Amniotic epithelial cell (primary cell): ENCODE results near the gene KDM4B.

Source experiments
- DNase-seq: peaks from one replicate; pipeline ENCODE4 v3.0.0-alpha.2; 2010; ENCODE audit warnings: low read depth

Gene KDM4B

DNA sequence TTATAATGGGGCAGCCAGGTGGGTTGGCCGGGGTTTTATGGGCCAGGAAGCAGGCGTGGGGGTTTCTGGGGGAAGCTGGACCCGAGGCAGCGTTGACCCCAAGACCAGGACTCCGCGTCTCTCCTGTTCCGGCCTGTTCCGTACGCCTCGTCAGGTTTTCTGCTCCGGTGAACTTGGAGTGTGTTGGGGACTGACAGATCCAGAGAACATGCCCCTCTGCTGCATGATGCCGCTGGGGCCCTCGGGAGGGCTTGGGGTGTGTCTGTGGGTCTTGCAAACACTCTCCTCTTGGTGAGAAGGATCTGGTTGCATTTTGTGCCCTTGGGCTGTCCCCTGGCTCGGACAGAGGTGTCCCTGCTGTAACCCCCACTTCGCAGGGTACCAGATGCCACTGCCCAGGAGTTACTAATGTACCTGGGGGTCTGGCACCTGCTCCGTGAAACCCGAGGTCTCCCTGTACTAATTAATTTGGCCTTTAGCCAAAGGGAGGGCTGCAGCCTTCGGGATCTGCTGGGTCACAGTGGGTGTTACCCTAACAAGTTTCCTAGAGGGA lies 15.6 kb downstream of the KDM4B start:
- DNase-seq, result no peak

DNA sequence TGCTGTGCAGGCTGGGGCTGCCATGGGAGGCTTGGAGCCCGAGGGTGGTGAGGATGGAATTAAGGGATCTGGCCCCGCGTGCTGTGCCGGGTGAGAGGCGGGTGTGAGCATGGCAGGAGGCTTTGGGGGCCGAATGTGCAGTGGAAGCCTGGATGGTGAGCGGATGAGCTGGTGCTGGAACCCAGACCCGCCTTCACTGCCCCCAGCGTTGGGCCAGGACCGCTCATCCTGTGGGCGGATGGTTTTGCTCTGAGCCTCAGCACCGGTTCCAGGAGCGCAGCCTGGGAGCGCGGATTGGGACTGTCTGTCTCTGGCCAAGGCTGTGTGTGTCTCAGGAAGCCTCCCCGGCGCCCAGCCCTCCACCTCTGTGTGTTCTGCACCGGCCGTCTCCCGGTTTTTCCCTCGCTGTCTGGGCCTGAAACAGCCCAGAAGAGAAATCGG lies 16.7 kb downstream of the KDM4B start:
- no peak for DNase-seq

DNA sequence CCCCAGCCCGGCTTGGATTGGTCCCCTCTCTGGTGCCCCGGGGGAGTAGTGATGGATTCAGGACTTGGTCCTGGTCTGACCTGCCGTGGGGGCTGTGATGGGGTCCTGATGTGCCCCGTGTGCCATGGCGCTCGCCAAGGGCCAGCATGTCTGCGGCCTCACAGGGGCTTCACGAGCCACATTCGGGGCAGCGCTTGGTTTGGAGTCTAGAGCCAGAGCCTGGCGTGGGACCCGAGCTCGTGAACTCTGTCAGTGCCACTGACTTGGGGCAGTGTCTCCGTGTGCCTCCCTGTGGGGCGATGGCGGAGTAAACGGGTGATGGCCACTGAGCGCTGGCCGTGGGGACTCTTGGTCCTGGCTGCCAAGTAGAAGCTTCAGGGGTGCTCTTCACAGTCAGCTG lies 17.1 kb downstream of the KDM4B start:
- no peak for DNase-seq

DNA sequence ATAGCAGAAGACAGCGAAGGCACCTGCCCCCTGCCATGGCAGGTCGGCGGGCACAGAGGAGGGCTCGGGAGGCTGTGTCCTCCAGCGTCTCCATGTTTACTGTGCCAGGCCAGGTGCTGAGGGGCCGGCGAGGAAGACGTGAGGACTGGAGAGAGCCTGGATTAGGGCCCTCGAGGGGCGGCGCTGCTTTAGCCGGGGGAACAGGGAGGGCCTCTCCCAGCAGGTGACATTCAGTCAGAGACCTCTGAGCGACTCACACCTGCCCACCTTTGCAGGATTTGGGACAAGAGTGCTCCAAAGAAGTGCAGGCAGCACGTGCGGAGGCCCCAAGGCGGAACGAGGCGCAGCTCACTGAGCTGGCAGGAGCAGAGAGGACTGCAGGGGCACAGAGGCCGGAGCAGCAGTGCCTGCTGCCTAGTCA lies 17.6 kb downstream of the KDM4B start:
- no peak for DNase-seq

DNA sequence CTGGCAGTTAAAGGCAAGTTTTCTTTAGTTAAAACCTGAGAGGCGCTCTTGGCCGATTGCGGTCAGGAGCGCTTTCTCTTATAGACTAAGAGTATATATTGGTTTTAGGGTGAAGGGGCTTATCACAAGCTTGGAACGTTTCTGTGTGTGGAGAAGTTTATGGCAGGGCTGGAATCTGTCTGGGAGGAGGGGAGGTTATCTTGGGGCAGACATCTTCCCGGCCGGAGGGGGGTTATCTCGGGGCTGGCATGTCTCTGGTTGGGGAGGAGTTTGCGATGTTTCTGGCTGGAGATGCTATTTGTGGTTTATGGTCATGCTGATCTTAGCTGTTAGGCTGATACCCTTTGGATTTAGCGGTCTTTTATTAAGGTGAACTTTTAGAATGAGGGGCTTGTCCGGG lies 18.3 kb downstream of the KDM4B start:
- peak; percentile 79 for DNase-seq

DNA sequence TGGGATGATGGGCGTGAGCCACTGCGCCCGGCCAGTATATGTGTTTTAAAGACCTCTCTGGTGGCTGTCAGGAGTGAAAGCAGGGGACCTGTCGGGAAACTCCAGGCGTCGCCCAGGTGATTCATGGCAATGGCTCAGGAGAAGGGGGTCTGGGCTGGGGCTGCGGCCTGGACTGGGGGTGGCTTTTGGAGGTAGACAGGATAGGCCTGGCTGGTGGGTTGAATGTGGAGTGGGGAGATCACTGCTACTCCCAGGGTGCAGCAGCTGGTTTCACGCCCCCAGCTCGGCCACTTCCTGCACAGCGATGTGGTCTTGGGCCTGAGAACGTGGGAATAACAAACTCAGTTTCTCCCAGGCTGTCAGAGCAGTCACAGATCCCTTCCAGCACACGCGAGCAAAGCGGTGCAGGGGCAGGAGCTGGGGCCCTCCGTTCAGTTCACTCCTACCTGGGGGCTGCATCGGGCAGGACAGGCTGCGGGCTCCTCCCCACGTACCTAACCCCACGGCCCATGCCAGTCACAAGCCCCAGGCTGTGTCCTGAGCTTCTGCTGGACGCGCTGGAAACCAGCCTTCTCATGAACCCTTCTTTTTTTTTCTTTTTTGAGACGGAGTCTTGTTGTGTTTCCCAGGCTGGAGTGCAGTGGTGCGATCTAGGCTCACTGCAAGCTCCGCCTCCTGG lies 18.9 kb downstream of the KDM4B start:
- peak; percentile 76 for DNase-seq

DNA sequence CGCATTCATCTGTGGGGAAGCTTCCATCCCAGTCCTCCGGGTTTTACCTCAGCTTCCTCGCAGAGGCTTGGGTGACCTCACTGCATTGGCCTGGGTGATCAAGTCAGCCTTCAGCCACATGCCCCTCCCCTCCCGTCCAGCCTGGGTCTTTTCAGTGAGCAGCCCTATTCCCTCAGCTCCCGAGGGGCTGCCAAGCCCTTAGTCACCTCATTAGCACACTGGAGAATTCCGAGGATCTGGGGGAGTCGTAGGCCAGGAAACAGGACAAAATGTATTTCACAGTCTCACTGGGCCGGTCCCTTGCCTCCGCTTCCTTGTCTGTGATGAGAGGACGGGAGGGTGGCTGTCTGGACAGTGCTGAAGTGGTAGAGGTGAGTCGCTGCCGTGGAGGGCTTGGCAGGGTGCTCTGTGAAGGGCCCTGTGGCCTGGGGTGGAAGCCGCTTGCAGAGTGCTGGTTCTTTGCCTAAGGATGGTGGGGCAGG lies 19.9 kb downstream of the KDM4B start:
- peak; percentile 89 for DNase-seq

DNA sequence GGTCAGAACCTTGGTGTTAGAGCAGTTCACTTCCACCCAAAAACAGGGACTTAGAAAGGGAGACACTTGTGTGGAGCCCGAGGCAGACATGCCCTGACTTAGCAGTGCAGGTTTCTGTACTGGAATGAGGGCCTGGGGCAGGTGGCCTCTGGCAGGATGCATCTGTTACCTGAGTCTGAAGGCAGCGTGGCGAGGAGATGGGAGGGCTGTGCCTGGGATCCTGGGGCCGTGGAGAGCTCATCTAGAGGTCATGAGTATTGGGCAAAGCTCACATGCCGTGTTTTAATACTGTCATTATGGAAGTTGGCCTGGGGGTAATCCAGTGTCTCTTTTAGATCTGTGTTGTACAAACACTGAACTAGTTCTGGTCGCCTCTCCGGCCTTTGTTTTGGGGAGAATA lies 21.4 kb downstream of the KDM4B start:
- no peak for DNase-seq

DNA sequence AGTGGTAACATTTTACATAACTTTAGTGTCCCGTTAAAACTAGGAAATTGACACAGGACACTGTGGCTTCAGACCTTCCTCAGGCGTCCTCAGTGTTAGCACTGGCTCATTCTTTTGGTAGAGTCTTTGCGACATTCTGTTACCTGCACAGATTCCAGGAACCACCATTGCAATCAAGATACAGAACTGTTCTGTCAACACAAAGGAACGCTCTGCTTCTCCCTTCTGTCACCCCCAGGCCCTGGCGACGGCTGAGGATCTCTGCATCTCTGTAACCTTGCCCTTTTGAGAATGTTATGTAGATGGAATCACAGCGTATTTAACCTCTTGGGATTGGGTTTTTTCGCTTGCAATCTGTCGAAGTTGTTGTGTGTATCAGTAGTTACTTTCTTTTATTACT lies 22.6 kb downstream of the KDM4B start:
- DNase-seq, result no peak

DNA sequence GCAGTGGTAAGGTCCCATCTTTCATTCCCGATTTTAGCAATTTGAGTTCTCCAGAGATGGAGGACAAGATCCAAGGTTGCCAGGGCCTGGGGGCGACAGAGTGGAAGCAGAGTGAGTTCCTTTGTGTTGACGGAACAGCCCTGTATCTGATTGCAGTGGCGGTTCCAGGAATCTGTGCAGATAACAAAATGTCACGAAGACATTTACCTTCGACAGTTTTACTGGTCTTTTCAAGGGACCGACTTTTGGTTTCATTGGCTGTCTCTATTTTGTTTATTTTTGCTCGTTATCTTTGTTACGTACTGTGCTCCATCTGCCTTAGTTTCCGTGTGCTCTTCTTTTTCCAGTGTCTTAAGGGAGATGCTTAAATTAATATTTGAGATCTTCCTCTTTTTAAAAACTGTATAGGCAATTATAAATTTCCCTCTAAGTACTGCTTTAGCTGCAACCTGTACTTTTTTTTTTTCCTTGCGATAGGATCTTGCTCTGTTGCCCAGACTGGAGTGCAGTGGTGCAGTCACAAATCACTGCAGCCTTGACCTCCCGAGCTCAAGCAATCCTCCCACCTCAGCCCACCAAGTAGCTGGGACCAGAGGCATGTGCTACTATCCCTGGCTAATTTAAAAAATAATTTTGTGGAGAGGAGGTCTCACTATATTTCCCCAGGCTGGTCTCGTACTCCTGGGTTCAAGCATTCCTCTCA lies 23.2 kb downstream of the KDM4B start:
- no peak for DNase-seq

DNA sequence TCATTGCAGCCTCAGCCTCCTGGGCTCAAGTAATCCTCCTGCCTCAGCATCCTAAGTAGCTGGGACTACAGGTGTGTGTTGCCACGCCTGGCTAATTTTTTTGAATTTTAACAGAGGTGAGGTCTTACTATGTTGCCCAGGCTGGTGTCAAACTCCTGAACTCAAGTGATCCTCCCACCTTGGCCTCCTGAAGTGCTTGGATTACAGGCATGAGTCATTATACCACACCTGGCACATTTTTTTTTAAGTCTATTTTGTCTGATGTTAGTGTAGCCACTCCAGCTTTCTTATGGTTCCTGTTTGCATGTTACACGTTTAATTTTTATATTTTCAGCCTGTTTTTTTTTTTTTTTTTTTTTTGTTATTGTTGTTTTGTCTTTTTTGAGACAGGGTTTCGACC lies 24.8 kb downstream of the KDM4B start:
- DNase-seq, result no peak

DNA sequence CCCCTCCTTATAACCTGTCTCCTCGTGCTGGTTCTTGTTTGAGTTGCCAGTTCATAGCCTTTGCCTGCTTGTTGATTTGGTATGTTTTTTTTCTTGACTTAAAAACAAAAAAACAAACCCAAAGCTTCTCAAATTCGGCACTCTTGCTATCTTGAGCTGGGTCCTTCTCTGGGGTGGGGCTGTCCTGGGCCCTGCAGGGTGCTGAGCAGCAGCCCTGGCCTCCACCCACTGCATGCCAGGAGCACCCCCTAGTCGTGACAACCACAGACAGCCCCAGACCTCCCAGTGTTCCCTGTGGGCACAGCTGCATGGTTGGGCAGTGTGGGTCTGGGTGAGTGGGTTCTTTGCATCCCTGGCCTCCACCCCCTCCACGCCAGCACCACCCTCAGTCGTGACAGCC lies 27.8 kb downstream of the KDM4B start:
- no peak for DNase-seq

DNA sequence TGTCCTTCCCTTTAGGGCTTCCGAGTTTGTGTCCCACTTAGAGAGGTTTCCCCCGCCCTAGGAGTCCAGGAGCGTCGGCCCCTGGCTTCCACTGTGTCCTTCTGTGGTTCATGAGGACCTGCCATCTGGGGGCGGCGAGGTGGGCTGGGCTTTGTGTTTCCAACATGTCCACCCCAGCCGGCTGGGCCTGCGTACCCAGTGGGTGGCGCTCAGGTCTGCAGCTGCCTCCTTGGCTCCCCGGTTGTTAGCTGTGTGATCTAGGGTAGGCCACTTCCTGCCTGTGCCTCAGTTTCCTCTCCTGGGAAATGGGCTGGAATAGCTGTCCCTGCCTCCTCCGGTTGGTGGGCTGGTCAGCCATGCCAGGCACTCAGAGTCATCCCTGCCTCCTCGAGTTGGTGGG lies 28.4 kb downstream of the KDM4B start:
- no peak for DNase-seq

DNA sequence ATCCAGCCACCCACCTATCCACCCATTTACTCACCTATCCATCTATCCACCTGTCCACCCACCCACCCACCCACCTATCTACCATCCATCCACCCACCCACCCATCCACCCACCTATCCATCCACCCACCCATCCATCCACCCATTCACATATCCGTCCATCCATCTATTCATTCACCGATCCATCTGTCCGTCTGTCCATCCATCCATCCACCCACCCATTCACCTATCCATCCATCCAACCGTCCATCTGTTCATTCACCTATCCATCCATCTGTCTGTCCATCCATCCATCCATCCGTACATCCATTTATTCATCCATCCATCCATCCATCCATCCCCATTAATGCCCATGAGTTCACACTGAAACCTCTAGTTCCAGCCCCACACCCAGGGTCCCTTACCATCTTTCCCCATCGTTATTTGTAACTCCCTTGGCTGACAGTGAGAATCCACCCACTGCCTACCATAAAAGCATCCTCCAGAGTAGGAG lies 31.3 kb downstream of the KDM4B start:
- no peak for DNase-seq

DNA sequence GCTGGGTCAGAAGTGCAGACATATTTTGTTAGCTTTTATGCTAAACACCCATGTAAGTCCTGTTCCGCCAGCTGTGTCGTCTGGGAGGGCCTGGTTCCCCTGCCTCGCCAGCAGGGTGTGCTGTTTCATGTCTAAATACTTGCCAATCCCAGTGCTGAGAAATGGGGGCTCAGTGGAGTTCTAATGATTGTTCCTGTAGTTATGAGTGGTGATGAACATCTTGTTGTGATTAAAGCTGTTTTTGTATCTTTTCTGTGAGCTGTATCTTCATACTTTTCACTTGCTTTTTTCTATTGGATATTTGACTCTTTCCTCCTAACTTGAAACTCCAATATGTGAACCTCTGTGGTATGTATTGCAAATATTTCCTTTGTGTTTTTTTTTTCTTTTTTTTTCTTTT lies 32.7 kb downstream of the KDM4B start:
- DNase-seq, result peak; percentile 63

DNA sequence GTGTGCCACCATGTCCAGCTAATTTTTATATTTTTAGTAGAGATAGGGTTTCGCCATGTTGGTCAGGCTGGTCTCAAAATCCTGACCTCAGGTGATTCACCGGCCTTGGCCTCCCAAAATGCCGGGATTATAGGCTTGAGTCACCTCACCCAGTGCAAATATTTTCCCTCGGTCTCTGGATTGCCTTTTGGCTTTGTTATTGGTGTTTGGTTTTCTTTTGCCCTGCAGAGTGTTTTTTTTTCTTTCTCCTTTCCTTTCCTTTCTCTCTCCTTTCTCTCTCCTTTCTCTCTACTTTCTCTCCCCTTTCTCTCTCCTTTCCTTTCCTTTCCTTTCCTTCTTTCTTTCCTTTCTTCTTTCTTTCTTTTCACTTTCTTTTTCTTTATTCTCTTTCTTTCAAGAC lies 33.2 kb downstream of the KDM4B start:
- DNase-seq, result peak; percentile 71

DNA sequence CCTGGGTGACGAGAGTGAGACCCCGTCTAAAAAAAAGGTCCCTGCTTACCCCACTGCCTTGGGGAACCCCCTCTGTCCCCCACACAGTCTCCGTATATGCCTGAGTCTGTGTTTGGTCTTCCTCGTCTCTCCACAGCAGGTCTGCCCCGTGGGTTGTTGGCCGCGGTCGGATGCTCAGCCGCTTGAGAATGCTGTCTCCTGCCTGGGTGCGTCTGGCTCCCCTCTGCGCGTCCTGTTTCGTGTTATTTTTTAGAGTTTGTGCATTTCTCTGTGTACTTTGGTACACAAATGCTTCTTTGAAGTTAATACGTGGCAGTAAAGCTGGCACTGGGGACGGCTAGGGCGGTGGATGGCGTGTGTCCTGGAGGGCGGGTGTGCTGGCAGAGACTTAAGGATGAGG lies 34.9 kb downstream of the KDM4B start:
- DNase-seq, result no peak

DNA sequence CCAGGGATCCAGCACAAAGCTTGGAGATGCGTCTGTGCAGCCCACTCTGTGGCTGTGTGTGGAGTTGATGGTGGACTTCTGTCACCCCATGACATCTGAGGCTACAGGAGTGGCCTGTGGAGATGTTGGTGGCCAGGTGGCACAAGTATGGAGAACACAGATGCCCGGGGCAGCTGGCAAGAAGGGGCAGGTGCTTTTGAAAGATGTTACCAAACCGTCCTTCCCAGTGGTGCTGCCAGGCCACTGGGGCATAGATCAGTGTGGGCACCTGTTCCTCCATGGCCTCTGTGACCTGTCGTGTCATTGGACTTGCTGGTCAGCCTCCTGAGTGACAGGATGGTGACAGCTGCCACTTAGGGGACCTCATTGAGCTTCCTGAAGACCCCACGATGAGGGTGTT lies 36.2 kb downstream of the KDM4B start:
- DNase-seq, result no peak

DNA sequence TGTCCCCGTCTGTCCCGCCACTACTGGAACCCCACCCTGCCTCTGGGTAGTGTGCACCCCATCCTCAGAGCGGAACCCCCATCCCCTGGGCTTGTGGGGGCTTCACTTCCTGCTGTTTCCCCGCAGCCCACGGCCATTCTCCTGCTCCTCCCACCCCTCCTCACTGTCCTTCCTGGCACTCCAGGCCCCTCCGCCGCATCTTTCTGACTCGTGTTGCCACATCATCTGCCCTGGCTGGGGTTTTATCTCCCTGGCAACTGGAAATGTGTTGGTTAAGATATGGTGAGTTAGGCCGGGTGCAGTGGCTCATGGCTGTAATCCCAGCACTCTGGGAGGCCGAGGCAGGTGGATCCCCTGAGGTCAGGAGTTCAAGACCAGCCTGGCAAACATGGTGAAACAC lies 37.3 kb downstream of the KDM4B start:
- peak; percentile 58 for DNase-seq

DNA sequence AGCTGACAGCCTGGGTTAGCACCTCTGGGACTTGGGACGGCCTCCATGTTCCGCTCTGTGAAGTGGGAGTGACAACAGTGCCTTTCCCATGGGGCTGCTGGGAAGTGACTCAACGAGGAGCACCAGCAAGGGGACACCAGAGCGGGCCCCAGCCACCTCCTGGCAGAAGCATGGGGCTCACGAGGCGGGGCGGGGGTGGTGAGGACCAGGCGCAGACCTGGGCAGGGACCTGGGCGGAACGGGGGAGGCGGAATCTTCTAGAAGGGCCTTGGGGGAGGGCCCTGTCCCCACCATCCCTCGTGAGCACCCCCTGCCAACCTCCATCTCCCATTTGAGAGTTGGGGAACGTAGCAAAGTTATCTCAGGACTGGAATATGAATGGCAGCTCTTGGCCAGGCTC lies 37.9 kb downstream of the KDM4B start:
- DNase-seq, result no peak

DNA sequence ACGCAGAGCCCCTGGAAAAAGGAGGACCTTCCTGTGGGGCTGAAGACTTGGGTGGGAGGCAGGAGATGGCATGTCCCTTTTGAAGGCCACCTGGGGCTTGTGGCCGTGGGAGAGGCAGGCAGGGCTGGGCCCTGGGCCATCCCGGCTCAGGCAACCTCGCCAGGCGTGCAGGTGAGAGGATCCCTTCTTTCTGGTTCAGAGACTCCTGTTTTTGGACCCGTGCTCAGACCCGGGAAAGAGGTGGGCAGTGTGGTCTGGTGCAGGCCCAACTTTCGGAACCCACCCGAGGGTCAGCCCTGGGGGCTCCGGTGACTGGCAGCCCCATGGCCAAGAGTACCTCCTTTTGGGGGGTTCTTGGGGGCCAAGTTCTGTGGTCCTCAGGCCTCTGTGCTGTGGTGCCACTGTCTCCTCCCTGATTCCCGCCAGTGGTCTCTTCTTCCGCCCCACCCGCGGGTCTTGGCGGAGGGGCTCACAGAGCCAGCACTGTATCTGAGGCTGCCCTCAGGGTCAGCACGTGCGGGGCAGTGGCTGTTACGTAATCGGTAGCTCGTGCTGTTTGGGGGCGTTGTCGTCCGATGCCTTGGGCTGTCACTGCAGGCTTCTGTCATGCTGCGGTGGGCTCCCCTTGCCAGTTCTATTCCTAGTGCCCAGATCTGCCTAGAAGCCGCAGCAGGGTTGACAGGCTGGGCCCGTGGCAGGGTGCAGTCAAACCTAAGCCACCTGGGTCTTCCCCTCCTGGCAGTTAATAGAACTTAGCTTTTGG lies 42.7 kb downstream of the KDM4B start:
- DNase-seq, result no peak

DNA sequence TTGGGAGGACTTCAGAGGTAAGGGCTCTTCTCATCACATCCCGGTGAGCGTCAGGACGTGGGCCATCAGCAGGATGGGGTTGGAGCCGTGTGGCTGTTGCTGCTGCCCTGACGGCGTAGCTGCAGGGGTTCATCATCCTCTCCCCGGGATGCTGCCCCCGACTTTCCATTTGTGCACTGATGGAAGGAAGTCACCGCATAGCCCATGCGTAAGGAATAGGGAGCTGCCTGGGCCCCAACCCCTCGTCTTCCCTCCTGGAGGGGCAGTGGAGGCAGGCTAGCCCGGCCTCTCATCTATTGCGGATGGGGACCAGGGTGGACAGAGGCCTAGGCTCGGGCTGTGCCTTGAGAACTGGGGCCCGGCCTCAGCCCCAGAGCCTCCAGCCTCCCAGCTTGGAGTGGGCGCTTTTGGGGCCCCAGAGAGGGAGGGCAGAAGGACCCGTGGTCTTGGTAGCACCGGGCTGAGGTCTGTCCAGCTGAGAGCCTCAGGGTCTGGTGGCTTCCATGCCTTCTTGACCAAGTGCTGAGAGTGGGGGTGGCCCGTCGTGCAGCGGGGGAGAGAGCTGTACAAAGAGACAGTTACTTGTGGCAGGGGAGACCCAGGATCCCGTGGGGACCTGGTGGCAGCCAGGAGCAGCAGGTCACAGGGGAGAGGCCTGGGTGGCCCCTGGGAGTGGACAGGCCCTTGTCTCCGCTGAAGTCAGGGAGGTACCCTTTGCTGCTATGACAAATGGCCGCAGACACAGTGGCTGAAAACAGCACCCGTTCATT lies 44.0 kb downstream of the KDM4B start:
- DNase-seq, result no peak
